Thymus (tissue), 11 donors: ENCODE results near the gene POGZ. TPM values are rescaled to one million over a fixed set of nuclear protein-coding genes. Genes with fewer than 3 reads are reported as not detected.

Source experiments
- DNase-seq, 9 donors: peaks; one replicate each; pipeline ENCODE4 v3.0.0-alpha.2; 2013; ENCODE audit warnings: low spot score in 9 of 9, low read depth in 6 of 9, missing footprints in 1 of 9
- H3K27ac ChIP-seq, 2 donors: one replicate each; pipeline ENCODE4 v1.5.1; 2013; ENCODE audit warnings: control low read depth in 1 of 2, low read depth in 1 of 2, low read length in 1 of 2, mild to moderate bottlenecking in 1 of 2, moderate library complexity in 1 of 2
- H3K27me3 ChIP-seq, 2 donors: one replicate each; pipeline ENCODE4 v1.5.1; 2013; ENCODE audit warnings: low read length in 1 of 2; ENCODE audit not compliant: control insufficient read depth in 2 of 2, insufficient read depth in 1 of 2
- H3K36me3 ChIP-seq, 2 donors: one replicate each; pipeline ENCODE4 v1.5.1; 2013; ENCODE audit warnings: low read length in 1 of 2, mild to moderate bottlenecking in 1 of 2, moderate library complexity in 1 of 2; ENCODE audit not compliant: control insufficient read depth in 2 of 2, insufficient read depth in 2 of 2
- H3K4me1 ChIP-seq, 2 donors: one replicate each; pipeline ENCODE4 v1.5.1; 2013; ENCODE audit warnings: low read length in 2 of 2; ENCODE audit not compliant: control insufficient read depth in 2 of 2, insufficient read depth in 2 of 2
- H3K4me3 ChIP-seq, 2 donors: one replicate each; pipeline ENCODE4 v1.5.1; 2013; ENCODE audit warnings: low read length in 2 of 2, control low read depth in 1 of 2, mild to moderate bottlenecking in 1 of 2
- H3K9me3 ChIP-seq, 2 donors: one replicate each; pipeline ENCODE4 v1.5.1; 2013; ENCODE audit warnings: low read length in 1 of 2, mild to moderate bottlenecking in 1 of 2; ENCODE audit not compliant: control insufficient read depth in 2 of 2, insufficient read depth in 1 of 2
- WGBS: extraction: QIAGEN DNeasy Blood & Tissue Kit; methylation state at CpG from one replicate; pipeline ENCODE4 v1.1.7; 2013; 5-methylcytosine and 5-hydroxymethylcytosine counted together
- polyA plus RNA-seq: library from polyadenylated mRNA; stranded (reverse); fragments of 200-250 nt; gene quantifications from one replicate; pipeline ENCODE4 v1.2.3, GENCODE V29; 2013
- total RNA-seq: library from RNA; stranded (reverse); fragments of 120-200 nt; gene quantifications from one replicate; pipeline ENCODE4 v1.2.4, GENCODE V29; 2013
- donor health status: healthy.

POGZ gene
- total and polyA plus RNA-seq, 2 donors: 18.5 to 33.5 TPM

- Histone ChIP-seq H3K4me3 (no peak overlapping the region), H3K4me1 (no peaks in the 10 kb centered on the region), H3K27ac (no peak overlapping the region), H3K9me3 (no peaks in the 10 kb centered on the region), H3K36me3 (no peaks in the 10 kb centered on the region), H3K27me3 (no peaks in the 10 kb centered on the region)
- 98% methylated on average over 5 of the region's 5 CpGs for WGBS
- no peak for DNase-seq
Observed at GRCh38 chr1:151499365-151499764, 40.1 kb upstream of the POGZ start.

- H3K27ac ChIP-seq: no peak overlapping the region
Observed at GRCh38 chr1:151495316-151495715, 36.0 kb upstream of the POGZ start.

DNA sequence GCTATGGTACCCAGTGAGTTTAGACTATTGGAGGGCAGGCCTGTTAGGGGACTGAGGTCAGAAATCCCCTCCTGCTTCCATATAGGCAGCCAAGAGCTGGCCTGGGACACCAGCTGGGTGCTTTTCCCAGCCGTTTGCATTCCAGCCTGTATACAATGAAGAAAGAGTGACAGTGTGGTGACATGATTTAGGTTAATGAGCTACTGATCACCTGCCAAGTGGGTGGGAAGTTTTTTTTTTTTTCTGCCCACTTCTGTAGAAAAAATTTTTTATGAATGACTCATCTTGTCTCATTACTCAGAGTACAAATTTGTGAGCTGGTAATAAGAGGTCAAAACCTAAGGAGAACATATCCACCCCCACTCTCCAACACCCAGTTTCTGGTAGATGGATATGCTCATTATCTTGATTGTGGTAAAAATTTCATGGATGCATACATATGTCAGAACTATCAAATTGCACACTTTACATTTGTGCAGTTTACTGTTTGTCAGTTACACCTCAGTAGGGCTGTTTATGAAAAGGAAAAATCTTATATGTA, 35.5 kb upstream of the POGZ start:
- H3K36me3 ChIP-seq: no peaks in the 10 kb centered on the region
- no peak overlapping the region for H3K4me3 ChIP-seq
- H3K9me3 ChIP-seq: no peaks in the 10 kb centered on the region
- DNase-seq: no peak
- H3K27me3 ChIP-seq: no peaks in the 10 kb centered on the region
- 18% methylated on average over 1 of the region's 1 CpG for WGBS
- H3K4me1 ChIP-seq: no peaks in the 10 kb centered on the region
- H3K27ac ChIP-seq: no peak overlapping the region

More at GRCh38 chr1:151495316-151495715, 36.0 kb upstream of the POGZ start:
- H3K27me3 ChIP-seq: no peaks in the 10 kb centered on the region
- no peaks in the 10 kb centered on the region for H3K36me3 ChIP-seq
- H3K4me1 ChIP-seq: no peaks in the 10 kb centered on the region
- WGBS: 94% methylated on average over 1 of the region's 1 CpG
- H3K4me3 ChIP-seq: no peak overlapping the region
- H3K9me3 ChIP-seq: no peaks in the 10 kb centered on the region
- no peak for DNase-seq

- Histone ChIP-seq H3K4me3 (no peak overlapping the region), H3K36me3 (no peaks in the 10 kb centered on the region), H3K9me3 (no peaks in the 10 kb centered on the region), H3K27ac (no peak overlapping the region), H3K4me1 (no peaks in the 10 kb centered on the region), H3K27me3 (no peaks in the 10 kb centered on the region)
- WGBS: 95% methylated on average over 3 of the region's 3 CpGs
- no peak for DNase-seq
Observed at GRCh38 chr1:151493042-151493441, 33.7 kb upstream of the POGZ start.

- H3K27me3 ChIP-seq: no peaks in the 10 kb centered on the region
- no peak overlapping the region for H3K4me3 ChIP-seq
- H3K9me3 ChIP-seq: no peaks in the 10 kb centered on the region
- 81% methylated on average over 1 of the region's 1 CpG for WGBS
- DNase-seq: no peak
- no peaks in the 10 kb centered on the region for H3K36me3 ChIP-seq
- no peaks in the 10 kb centered on the region for H3K4me1 ChIP-seq
- no peak overlapping the region for H3K27ac ChIP-seq
Observed at GRCh38 chr1:151492120-151492519, 32.8 kb upstream of the POGZ start.

GRCh38 chr1:151491641-151492040, 32.3 kb upstream of the POGZ start:
- Histone ChIP-seq H3K36me3 (no peaks in the 10 kb centered on the region), H3K4me3 (no peak overlapping the region), H3K27me3 (no peaks in the 10 kb centered on the region), H3K9me3 (no peaks in the 10 kb centered on the region), H3K27ac (no peak overlapping the region), H3K4me1 (no peaks in the 10 kb centered on the region)
- WGBS: 90% methylated on average over 5 of the region's 5 CpGs
- no peak for DNase-seq

GRCh38 chr1:151486557-151486956, 27.3 kb upstream of the POGZ start:
- no peaks in the 10 kb centered on the region for H3K4me1 ChIP-seq
- H3K4me3 ChIP-seq: no peak overlapping the region
- WGBS: 96% methylated on average over 1 of the region's 1 CpG
- H3K9me3 ChIP-seq: peaks cover 0 to 5% of the 10 kb centered on the region in 2 donors
- DNase-seq: no peak
- no peaks in the 10 kb centered on the region for H3K36me3 ChIP-seq
- no peaks in the 10 kb centered on the region for H3K27me3 ChIP-seq
- H3K27ac ChIP-seq: no peak overlapping the region

- Histone ChIP-seq H3K4me1 (no peaks in the 10 kb centered on the region), H3K27me3 (no peaks in the 10 kb centered on the region), H3K27ac (no peak overlapping the region), H3K36me3 (no peaks in the 10 kb centered on the region), H3K4me3 (no peak overlapping the region), H3K9me3 (peaks cover 0 to 5% of the 10 kb centered on the region in 2 donors)
- 84% methylated on average over 5 of the region's 5 CpGs for WGBS
- no peak for DNase-seq
Observed at GRCh38 chr1:151485685-151486255, 26.5 kb upstream of the POGZ start.

DNA sequence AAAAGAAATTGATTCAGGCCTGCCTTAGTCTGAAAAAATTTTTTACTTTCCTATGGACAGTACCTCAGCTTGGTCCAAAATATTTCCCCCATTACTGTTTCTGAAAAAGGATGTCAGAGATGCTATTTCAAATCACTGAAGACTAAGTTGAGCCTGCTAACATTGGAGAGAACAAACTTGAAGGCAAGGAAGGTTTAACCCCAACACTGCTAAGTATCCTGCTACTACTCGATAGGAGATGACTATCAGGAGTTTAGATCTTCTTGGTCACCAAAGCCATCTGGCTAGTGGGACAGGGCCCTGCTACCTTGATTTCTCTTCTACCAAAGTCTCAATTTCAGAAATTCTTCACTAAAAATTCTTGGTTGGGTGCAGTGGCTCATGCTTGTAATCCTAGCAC, 22.7 kb upstream of the POGZ start:
- no peaks in the 10 kb centered on the region for H3K36me3 ChIP-seq
- no peaks in the 10 kb centered on the region for H3K4me1 ChIP-seq
- no peak overlapping the region for H3K4me3 ChIP-seq
- 98% methylated on average over 1 of the region's 1 CpG for WGBS
- peaks cover 0 to 5% of the 10 kb centered on the region in 2 donors for H3K9me3 ChIP-seq
- DNase-seq: no peak
- no peak overlapping the region for H3K27ac ChIP-seq
- H3K27me3 ChIP-seq: no peaks in the 10 kb centered on the region
